Esophagus squamous epithelium (tissue), 4 donors: ENCODE measurements around the gene NMT2.

ENCODE experiments used
- POLR2A ChIP-seq, 4 donors: fragments of 450-650 bp; IDR thresholded peaks; one replicate each; pipeline ENCODE4 v1.6.1; 2017; ENCODE audit warnings: antibody characterized with exemption in 4 of 4, mild to moderate bottlenecking in 4 of 4, moderate library complexity in 3 of 4
- TF ChIP-seq, protein P1 (sequence below), 6 experiments: fragments of 450-650 bp in 4 of 6; fragments of 200-600 bp in 2 of 6; sonication (generic) in 2 of 6; IDR thresholded peaks; one replicate each; pipeline ENCODE4 v1.5.1; 2016 to 2019; ENCODE audit warnings: antibody characterized with exemption in 6 of 6, mild to moderate bottlenecking in 4 of 6, moderate library complexity in 4 of 6

DNA sequence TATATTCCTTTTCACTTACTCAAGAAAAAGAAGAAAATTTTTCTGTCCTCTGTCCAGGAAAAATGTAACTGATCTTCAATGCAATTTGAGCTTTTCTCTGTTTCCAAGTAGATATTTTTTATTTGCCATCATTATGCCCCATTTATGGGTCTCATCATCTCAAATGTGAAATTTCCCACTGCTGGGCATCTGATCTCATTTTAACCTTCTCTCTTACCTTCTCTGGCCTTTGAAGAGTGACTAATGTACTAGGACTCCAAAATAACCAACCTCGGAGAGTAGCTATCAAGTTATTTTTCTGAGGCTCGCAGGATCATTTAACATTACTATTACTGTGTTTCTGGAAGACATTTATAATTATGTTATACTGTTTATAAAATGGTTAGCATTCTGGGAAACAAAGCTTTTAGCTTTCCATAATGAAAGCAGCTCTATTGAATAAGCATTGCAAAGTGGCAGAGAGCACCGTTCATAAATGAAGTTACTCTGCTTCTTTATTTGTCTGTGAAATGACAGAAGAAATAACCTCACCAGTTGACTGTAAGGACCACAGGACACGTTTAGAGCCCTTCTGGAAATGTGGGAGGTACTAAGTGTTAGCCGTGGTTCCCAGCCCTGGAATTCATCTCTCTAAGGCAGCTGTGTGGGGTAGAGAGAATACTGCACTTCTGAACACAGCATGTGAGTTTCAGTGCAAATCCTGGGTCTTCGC lies 33.3 kb upstream of the NMT2 start:
- TF ChIP-seq, protein P1, sequence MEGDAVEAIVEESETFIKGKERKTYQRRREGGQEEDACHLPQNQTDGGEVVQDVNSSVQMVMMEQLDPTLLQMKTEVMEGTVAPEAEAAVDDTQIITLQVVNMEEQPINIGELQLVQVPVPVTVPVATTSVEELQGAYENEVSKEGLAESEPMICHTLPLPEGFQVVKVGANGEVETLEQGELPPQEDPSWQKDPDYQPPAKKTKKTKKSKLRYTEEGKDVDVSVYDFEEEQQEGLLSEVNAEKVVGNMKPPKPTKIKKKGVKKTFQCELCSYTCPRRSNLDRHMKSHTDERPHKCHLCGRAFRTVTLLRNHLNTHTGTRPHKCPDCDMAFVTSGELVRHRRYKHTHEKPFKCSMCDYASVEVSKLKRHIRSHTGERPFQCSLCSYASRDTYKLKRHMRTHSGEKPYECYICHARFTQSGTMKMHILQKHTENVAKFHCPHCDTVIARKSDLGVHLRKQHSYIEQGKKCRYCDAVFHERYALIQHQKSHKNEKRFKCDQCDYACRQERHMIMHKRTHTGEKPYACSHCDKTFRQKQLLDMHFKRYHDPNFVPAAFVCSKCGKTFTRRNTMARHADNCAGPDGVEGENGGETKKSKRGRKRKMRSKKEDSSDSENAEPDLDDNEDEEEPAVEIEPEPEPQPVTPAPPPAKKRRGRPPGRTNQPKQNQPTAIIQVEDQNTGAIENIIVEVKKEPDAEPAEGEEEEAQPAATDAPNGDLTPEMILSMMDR (IDR thresholded peaks at IDR 0.05): no peak
- no peak for TF ChIP-seq POLR2A (IDR thresholded peaks at IDR 0.05)
